MM.1S (cell line): Measurements from ENCODE around the gene LBH.
"Not testable (repeated sequence)": the region's sequence is repeated elsewhere in the genome, so short reads cannot be mapped to it uniquely, and the experiment has no call there.

Experiments
- DNase-seq: peaks from one replicate; pipeline ENCODE4 v3.0.0-alpha.2; 2015
- H2AFZ ChIP-seq: fragments of 300-600 bp; sonication (generic); 2 replicates; pipeline ENCODE4 v1.6.0; 2016; ENCODE audit warnings: antibody characterized with exemption, low read length
- H3F3A ChIP-seq: fragments of 300-600 bp; sonication (generic); 2 replicates; pipeline ENCODE4 v1.6.1; 2016; ENCODE audit warnings: mild to moderate bottlenecking, antibody characterized with exemption, low read length, moderate library complexity, mixed read lengths; ENCODE audit not compliant: insufficient read depth
- H3K27ac ChIP-seq: fragments of 300-600 bp; sonication (generic); 2 replicates; pipeline ENCODE4 v1.5.1; 2016; ENCODE audit warnings: mild to moderate bottlenecking, low read length
- H3K27me3 ChIP-seq: fragments of 300-600 bp; sonication (generic); replicated peaks from 2 replicates; pipeline ENCODE4 v1.6.0; 2016; ENCODE audit warnings: low read length; ENCODE audit not compliant: insufficient read depth
- H3K36me3 ChIP-seq: fragments of 300-600 bp; sonication (generic); replicated peaks from 2 replicates; pipeline ENCODE4 v1.6.1; 2016; ENCODE audit warnings: mild to moderate bottlenecking, low read length, mixed read lengths; ENCODE audit not compliant: insufficient read depth
- H3K4me1 ChIP-seq: fragments of 300-600 bp; sonication (generic); 2 replicates; pipeline ENCODE4 v1.6.1; 2016; ENCODE audit warnings: low read length, mixed read lengths
- H3K4me2 ChIP-seq: fragments of 300-600 bp; sonication (generic); 2 replicates; pipeline ENCODE4 v1.6.0; 2016; ENCODE audit warnings: low read depth, low read length
- H3K4me3 ChIP-seq: fragments of 300-600 bp; sonication (generic); 2 replicates; pipeline ENCODE4 v1.5.1; 2016; ENCODE audit warnings: low read length, mixed read lengths
- H3K79me2 ChIP-seq: fragments of 300-600 bp; sonication (generic); 2 replicates; pipeline ENCODE4 v1.6.1; 2016; ENCODE audit warnings: mixed run types, low read length, mixed read lengths
- H3K9ac ChIP-seq: fragments of 300-600 bp; sonication (generic); 2 replicates; pipeline ENCODE4 v1.6.1; 2016; ENCODE audit warnings: low read length, mixed read lengths
- H3K9me2 ChIP-seq: fragments of 300-600 bp; sonication (generic); replicated peaks from 2 replicates; pipeline ENCODE4 v1.6.1; 2016; ENCODE audit warnings: mild to moderate bottlenecking, low read length, mixed read lengths; ENCODE audit not compliant: insufficient read depth
- H3K9me3 ChIP-seq: fragments of 300-600 bp; sonication (generic); replicated peaks from 2 replicates; pipeline ENCODE4 v1.6.1; 2016; ENCODE audit warnings: mild to moderate bottlenecking, low read length, mixed read lengths; ENCODE audit not compliant: insufficient read depth
- H4K20me1 ChIP-seq: fragments of 300-600 bp; sonication (generic); 2 replicates; pipeline ENCODE4 v1.6.1; 2016; ENCODE audit warnings: mild to moderate bottlenecking, low read length, moderate library complexity, mixed read lengths; ENCODE audit not compliant: insufficient read depth
- EZH2 ChIP-seq: fragments of 300-600 bp; sonication (generic); optimal IDR thresholded peaks from 2 replicates; pipeline ENCODE3; 2017; ENCODE audit warnings: low read depth, mild to moderate bottlenecking, antibody characterized with exemption, low read length, mixed read lengths
- EZH2phosphoT487 ChIP-seq: fragments of 300-600 bp; sonication (generic); IDR thresholded peaks from 2 replicates; pipeline ENCODE4 v1.6.1; 2018; ENCODE audit warnings: antibody characterized with exemption, low read length
- TF ChIP-seq, protein P1 (sequence below): fragments of 300-600 bp; sonication (generic); IDR thresholded peaks from 2 replicates; pipeline ENCODE4 v1.5.1; 2016; ENCODE audit warnings: antibody characterized with exemption, low read length, mixed read lengths

Gene LBH

DNA sequence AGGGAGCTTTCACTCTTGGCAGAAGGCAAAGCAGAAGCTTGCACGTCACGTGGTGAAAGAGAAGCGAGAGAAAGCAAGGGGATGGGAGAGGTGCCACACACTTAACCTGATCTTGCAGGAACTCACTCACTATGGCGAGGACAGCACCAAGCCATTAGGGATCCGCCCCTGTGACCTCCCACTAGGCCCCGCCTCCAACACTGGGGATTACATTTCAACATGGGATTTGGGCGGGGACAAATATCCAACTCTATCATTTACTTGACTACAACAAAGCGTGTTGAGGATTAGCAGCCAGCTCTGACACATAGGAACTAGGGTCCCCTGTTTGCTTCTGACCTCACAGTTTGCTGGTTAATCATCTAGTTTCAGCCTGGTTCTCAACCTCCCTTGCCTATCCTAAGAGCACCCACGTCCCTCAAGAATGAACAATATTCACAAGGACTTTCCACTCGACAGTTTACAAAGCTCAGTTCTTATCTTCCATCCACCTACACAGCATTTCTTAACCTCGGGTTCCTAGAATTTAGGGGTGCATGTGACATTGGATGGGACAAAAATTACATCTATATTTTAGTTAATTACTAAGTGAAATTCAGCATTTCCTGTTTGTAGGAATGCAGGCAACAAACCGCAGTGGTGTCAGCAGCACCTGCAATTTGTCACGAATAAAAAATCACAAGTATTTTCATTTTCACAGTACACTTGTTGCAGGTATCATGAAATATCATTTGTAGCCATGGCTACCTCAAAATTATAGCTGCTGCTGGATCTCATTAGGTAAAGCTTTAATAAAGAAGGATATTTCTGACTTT lies 36.0 kb downstream of the LBH start:
- Histone ChIP-seq H3K4me2 (peak overlapping the region; percentile 29), H3K9me3 (no peaks in the 10 kb centered on the region), H4K20me1 (no peaks in the 10 kb centered on the region), H3F3A (no peaks in the 10 kb centered on the region), H3K4me1 (peaks cover 10% of the 10 kb centered on the region), H3K4me3 (no peak overlapping the region), H2AFZ (no peak overlapping the region), H3K27ac (peak overlapping the region; percentile 12; the same call in 1 of the 2 replicates), H3K36me3 (no peaks in the 10 kb centered on the region), H3K27me3 (no peaks in the 10 kb centered on the region), H3K9me2 (no peaks in the 10 kb centered on the region), H3K79me2 (no peaks in the 10 kb centered on the region), H3K9ac (no peak overlapping the region)
- peak; percentile 56 for DNase-seq
- no peak for TF ChIP-seq EZH2
- no peak for TF ChIP-seq EZH2phosphoT487
- TF ChIP-seq, protein P1, sequence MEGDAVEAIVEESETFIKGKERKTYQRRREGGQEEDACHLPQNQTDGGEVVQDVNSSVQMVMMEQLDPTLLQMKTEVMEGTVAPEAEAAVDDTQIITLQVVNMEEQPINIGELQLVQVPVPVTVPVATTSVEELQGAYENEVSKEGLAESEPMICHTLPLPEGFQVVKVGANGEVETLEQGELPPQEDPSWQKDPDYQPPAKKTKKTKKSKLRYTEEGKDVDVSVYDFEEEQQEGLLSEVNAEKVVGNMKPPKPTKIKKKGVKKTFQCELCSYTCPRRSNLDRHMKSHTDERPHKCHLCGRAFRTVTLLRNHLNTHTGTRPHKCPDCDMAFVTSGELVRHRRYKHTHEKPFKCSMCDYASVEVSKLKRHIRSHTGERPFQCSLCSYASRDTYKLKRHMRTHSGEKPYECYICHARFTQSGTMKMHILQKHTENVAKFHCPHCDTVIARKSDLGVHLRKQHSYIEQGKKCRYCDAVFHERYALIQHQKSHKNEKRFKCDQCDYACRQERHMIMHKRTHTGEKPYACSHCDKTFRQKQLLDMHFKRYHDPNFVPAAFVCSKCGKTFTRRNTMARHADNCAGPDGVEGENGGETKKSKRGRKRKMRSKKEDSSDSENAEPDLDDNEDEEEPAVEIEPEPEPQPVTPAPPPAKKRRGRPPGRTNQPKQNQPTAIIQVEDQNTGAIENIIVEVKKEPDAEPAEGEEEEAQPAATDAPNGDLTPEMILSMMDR, result no peak

DNA sequence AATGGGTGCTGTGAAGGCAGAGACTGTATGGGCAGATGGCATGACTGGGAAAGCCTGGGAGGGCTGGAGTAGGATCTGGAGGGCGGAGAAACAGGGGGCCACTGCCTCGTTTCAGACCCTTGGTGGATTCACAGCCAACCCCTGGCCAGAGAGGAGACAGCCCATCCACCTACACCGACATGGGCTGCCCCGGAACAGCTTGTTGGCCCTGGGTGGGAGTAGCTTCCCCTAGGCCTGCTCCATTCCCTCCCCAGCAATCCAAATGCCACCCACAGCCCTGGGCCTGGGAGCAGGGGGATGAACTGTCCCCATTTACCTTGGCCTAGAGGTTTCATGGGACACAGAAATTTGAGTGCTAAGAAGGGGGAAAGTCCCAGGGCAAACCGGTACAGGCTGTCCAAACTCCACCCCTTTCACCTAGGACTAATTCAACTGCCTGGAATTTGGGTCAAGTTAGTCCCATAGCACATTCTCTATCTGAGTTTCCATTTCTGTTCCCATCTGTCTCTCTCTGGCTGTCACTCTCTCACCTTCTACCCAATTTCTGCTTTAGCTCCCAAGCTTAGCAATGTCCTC lies 37.0 kb downstream of the LBH start:
- Histone ChIP-seq H3K4me3 (no peak overlapping the region), H3K27ac (no peak overlapping the region), H4K20me1 (no peaks in the 10 kb centered on the region), H3K79me2 (no peaks in the 10 kb centered on the region), H3K9ac (no peak overlapping the region), H3K4me1 (peaks cover 10% of the 10 kb centered on the region), H3K27me3 (no peaks in the 10 kb centered on the region), H2AFZ (no peak overlapping the region), H3F3A (no peaks in the 10 kb centered on the region), H3K4me2 (no peak overlapping the region), H3K36me3 (no peaks in the 10 kb centered on the region), H3K9me3 (no peaks in the 10 kb centered on the region), H3K9me2 (no peaks in the 10 kb centered on the region)
- TF ChIP-seq, protein P1, result no peak
- no peak for TF ChIP-seq EZH2phosphoT487
- TF ChIP-seq EZH2, result no peak
- DNase-seq, result no peak

DNA sequence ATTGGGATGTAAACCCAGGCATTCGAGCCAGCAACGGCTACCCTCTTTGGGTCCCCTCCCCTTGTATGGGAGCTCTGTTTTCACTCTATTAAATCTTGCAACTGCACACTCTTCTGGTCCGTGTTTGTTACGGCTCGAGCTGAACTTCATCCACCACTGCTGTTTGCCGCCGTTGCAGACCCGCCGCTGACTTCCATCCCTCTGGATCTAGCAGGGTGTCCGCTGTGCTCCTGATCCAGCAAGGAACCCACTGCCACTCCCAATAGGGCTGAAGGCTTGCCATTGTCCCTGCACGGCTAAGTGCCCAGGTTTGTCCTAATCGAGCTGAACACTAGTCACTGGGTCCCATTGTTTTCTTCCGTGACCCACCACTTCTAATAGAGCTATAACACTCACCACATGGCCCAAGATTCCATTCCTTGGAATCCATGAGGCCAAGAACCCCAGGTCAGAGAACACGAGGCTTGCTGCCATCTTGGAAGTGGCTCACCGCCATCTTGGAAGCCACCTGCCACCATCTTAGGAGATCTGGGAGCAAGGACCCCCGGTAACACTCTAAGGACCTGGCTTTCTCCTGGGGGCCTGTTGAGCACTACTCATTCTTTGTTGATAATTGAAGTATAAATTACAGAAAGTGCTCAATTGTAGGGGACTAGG lies 37.9 kb downstream of the LBH start:
- DNase-seq, H3K79me2 ChIP-seq, H3K4me3 ChIP-seq, H3K4me2 ChIP-seq, H3F3A ChIP-seq, H3K36me3 ChIP-seq, H3K9ac ChIP-seq, H3K27ac ChIP-seq, H2AFZ ChIP-seq, H3K27me3 ChIP-seq, H4K20me1 ChIP-seq, H3K9me3 ChIP-seq, H3K9me2 ChIP-seq: not testable (repeated sequence)
- H3K4me1 ChIP-seq, result peaks cover 10% of the 10 kb centered on the region

DNA sequence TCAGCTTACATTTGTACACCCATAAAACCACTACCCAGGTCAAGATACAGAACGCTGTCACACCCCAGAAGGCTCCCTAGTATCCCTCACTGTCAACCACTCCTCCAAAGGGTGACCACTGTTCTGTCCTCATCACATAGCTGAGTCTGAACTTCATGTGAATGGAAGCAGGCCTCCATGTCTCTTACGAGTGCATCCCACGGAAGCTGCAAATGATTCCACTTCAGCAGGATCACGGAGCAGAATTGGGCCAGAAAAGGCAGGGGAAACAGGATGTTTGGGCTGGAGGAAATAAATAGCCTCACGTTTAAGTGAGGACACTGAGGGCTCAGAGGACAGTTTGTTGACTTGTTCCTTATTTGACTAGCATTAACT lies 38.4 kb downstream of the LBH start:
- Histone ChIP-seq H3K4me3 (no peak overlapping the region), H3K36me3 (no peaks in the 10 kb centered on the region), H3K79me2 (no peaks in the 10 kb centered on the region), H4K20me1 (no peaks in the 10 kb centered on the region), H3K4me2 (no peak overlapping the region), H3K4me1 (peaks cover 10% of the 10 kb centered on the region), H3K27me3 (no peaks in the 10 kb centered on the region), H3F3A (no peaks in the 10 kb centered on the region), H3K27ac (no peak overlapping the region), H3K9ac (no peak overlapping the region), H3K9me3 (no peaks in the 10 kb centered on the region), H2AFZ (no peak overlapping the region), H3K9me2 (no peaks in the 10 kb centered on the region)
- no peak for DNase-seq
- TF ChIP-seq EZH2phosphoT487, result no peak
- TF ChIP-seq, protein P1, result no peak
- TF ChIP-seq EZH2, result no peak
